SIG-M5 treated with dmso at 0.1 percent for 504 hours (cell line): ENCODE measurements around the gene RBM20.
A peak's percentile ranks its signal among the peaks of the same experiment; 100 is the strongest.

Experiments
- DNase-seq: peaks from one replicate; lab custom pipeline; 2025; ENCODE audit not compliant: unreplicated experiment; lab: John Stamatoyannopoulos, UW

Gene RBM20

GRCh38 chr10:110845756-110846620, 201.9 kb downstream of the RBM20 start:
- no peak for DNase-seq

- no peak for DNase-seq
Measured at GRCh38 chr10:110847374-110847773, 203.2 kb downstream of the RBM20 start.

GRCh38 chr10:110848106-110848505, 204.0 kb downstream of the RBM20 start:
- DNase-seq = no peak

- DNase-seq = no peak
Measured at GRCh38 chr10:110850099-110850498, 206.0 kb downstream of the RBM20 start.

GRCh38 chr10:110851020-110851612, 207.0 kb downstream of the RBM20 start:
- DNase-seq = peak; percentile 72

- DNase-seq = no peak
Measured at GRCh38 chr10:110852255-110852896, 208.2 kb downstream of the RBM20 start.

- no peak for DNase-seq
Measured at GRCh38 chr10:110852947-110853346, 208.8 kb downstream of the RBM20 start.

- peak; percentile 40 for DNase-seq
Measured at GRCh38 chr10:110853921-110854605, 209.9 kb downstream of the RBM20 start.

GRCh38 chr10:110857265-110858171, 213.4 kb downstream of the RBM20 start:
- no peak for DNase-seq

- no peak for DNase-seq
Measured at GRCh38 chr10:110858297-110858934, 214.3 kb downstream of the RBM20 start.

- DNase-seq = peak; percentile 57
Measured at GRCh38 chr10:110859206-110859972, 215.3 kb downstream of the RBM20 start.

- DNase-seq = peak; percentile 97
Measured at GRCh38 chr10:110859973-110860376, 215.8 kb downstream of the RBM20 start.

GRCh38 chr10:110860576-110861241, 216.6 kb downstream of the RBM20 start:
- DNase-seq = no peak

GRCh38 chr10:110861476-110861875, 217.3 kb downstream of the RBM20 start:
- DNase-seq = no peak

- peak; percentile 77 for DNase-seq
Measured at GRCh38 chr10:110861930-110862649, 218.0 kb downstream of the RBM20 start.

- DNase-seq = no peak
Measured at GRCh38 chr10:110862961-110863360, 218.8 kb downstream of the RBM20 start.

GRCh38 chr10:110863361-110863760, 219.2 kb downstream of the RBM20 start:
- no peak for DNase-seq

GRCh38 chr10:110863956-110864355, 219.8 kb downstream of the RBM20 start:
- DNase-seq = no peak
